Hematopoietic multipotent progenitor cell treated with erythropoietin and hydrocortisone succinate and interleukin-3 and kit ligand, for 8 days (in vitro differentiated cells): ENCODE results near the gene MAPK12.

Source experiments
- DNase-seq: peaks from one replicate; pipeline ENCODE4 v3.0.0-alpha.2; 2015

The MAPK12 gene

DNA sequence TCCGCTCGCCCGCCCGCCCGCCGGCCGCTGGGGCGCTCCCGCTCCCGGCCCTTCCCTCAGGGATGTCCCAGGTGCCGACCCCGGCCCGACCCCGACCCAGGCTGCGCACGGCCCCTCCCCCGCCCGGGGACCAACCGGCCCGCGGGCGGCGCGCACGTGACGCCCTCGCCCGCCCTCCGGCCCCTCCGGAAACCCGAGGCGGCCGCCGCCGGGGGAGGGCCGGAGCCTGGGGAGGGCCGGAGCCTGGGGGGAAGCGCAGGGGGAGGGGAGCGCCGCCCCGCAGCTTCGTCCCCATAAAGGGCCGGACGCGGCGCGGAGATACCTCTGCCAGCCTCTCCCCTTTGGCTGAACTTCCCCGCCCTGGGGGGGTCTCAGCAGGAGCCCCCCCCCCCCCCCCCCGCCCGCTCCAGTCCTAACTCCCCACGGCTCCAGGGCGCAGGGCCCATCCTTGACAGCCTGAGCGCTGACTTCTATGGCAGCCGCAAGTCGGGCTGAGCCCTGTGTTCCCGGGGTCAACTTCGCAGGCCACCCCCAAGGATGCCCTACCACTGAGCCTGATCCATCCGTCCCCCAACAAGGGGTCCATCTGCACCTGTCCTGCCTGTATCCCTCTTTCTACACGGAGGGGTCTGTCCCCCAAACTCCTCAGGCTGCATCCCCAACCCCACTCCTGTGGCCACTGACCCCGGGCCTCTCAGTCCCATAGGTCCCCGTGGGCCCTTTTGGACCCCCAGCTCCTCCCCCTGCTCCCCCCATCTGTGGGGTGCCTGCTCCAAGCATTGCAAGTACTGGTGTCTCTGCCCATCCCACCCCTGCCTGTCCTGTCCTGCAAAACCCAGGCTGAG, at the start of gene MAPK12:
TSS of gene MAPK12 (minus strand) at position 69 of the 845 bp plus-strand sequence. CDS start 174 bp downstream, outside the sequence.
- DNase-seq: no peak

DNA sequence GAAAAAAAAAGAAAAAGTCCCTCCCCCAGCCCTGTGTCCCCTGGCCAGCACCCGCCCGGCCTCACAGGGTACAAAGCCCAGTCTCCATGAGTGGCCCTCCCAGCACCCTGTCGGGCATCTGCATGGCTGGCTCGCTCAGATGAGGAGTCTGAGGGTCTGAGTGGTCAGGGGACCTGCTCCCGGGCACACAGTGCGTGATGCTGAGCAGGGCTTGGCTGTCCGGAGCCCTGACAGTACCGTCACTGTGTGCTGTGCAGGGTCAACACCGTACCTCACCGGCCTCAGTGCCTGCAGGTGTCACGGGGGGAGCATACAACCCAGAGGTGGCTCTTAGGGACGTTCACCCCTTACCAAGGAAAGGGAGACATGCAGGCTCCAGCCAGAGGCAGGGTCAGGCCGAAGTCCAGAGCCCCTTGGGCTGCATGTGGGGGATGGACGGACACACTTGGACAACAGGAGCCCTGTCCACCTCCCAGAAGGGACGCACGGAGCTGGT, 49.5 kb upstream of the MAPK12 start:
- no peak for DNase-seq

DNA sequence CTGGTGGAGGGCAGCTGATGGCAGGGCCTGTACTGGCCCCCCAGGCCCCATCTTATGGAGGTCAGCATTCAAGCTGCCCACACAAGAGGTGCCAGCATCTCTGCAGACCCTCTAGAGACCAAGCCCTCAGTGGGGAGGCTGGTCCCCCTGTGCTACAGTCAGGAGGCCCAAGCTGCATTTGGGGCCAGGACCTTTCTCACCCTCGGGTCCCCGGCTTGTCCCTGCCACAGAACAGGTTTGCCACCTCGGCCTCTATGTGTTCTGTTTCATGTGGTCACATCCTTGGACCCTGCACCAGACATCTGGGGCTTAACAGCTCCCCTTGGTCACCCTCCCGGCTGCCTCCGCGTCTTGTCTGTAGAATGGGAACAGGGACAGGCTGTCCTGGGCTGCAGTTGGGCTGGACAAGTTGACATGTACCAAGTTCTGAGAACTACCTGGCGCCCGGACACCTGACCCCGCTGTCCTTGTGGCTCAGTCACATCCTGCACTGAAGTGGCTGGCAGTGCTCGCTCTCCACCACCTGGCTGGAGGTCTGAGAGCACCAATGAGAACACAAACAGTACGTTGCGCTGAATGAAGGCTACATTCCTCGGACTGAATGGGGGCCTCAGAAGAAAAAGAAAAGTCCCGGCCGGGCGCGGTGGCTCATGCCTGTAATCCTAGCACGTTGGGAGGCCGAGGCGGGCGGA, 48.7 kb upstream of the MAPK12 start:
- no peak for DNase-seq

DNA sequence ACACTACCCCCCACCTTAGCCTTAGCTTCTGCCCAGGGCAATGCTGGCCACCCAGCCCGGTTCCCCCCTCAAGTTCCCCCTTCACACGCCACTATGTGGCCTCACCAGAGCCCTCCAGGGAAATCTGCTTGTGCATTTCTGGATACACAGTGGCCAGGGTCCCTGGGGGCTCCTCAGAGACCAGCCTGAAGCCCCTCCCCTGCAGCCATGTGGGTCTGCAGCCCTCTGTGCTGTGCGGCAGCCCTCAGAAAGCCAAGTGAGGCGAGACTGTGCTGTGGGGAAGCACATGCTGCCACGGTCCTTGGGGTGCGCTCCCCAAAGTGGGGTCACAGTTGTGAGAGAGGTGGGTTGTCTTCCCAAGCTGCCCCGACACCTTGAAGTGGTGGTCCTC, 48.1 kb upstream of the MAPK12 start:
- no peak for DNase-seq

DNA sequence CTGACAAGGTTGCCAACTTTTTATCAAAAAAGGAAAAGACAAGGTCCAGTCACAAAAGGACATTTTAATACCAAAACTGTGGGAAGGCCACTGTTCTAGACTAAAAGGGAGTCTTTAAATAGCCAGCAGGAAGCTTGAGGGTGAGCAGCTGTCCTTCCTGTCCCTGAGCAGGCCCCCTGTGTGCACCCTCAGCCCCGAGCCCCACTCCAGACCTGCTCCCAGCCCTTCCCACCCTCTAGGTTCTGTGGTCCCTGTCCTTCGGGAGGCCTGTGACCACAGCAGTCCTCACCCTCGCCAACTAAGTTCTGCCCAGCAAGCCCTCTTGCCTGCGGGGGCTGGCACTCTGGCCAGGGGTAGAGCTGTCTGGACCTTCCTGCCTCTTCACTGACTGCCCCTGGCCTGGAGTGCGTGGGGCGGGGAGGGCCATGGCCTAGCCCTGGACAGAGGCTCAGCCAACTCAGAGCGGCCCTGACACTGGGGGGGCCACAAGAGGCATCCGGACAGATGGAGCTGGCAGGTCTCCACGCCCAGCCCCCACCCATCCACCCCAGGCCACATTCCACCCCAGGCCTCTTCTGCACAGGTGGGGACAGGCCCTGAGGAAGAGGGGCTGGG, 47.6 kb upstream of the MAPK12 start:
- DNase-seq: no peak

DNA sequence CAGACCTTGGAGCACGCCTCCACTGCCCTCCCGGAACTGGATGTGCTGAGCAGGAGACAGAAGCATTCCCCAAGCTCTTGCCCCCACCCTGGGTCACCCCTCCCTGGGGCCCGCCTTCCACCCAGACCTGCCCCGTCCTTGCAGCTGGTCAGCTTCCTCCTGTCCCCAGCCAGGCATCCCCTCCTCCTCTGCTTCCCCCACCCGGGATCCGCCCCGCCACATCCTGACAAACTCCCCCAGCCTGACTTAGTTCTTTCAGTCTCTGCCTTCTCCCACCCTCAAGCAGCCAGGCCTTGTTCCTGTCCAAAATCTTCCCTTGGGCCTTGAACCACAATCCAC, 47.1 kb upstream of the MAPK12 start:
- DNase-seq: no peak

DNA sequence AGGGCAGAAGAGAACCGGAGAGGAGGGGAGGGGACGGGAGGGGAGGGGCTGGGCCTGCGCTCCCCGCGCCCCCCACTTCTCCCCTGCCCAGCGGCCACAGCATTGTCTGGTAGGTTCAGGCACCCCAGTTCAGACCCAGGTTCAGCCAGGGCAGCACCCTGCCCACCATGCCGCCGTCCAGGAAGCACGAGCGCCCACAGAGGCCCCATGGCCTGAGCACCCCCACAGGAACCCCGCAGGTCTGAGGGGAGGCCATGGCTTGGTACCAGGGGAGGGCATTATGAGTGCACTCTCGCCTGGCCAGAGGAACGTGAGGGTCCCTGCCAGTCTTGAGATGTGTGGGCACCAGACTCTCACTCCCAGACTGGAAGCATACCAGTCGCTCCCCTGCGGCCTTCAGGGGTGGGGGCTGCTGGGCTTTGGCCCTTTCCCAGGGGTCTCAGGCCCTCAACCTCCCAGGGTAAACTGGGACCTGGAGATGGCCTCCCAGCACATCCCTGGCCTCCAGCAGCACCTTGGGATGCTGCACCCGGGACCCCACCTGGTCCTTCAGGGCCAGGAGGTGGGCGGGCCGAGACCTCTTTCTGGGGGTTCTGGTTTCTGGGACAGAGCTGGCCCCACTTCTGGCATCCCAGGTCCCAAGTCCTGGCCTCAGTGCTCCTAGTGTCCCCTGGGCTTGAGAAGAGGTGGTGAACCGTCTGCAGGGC, 46.6 kb upstream of the MAPK12 start:
- no peak for DNase-seq

DNA sequence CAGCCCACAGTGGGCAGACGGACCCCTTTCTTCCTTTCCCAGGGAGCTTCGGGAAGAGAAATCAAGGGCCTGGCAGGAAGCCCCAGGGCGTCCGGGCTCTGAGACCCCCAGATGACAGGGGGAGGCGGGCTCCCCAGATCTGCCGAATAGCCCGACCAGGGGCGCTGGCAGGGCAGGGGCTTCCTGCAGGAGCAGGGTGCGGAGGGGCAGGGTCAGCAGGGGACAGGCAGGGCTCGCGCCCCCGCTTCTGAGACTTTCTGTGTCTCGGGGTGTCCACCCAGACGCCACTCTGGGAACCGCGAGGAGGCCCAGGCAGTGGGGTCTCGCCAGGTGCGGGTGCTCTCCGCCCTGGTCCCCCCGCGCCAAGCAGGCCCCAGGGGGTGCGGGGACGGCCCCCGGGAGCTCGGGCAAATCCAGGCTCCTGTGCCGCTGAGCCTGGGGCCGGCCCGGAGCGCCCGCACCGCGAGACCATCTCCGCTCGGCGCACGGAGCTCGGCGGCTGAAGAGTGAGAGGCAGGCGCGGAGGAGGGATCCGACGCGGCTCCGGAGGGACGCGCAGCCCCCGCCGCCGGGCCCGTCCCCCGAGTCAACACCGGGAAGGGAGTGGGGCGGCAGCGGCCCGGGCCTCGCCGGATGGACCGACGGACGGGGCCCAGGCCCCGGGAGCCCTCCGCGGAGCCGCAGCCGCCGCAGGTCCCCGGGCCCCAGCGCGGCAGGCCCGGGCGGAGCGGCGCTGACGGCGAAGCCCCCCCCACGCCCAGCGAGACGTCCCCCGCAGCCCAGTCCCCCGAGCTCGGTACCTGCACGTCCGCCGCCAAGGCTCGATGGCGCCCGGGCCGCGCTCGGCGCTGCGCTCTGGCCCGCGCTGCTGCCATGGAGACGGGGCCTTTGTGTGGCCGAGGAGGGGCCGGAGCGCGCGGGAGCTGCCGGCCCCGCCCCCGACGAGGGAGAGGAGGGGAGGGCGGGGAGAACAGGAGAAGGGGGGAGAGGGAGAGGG, 45.6 kb upstream of the MAPK12 start, which contains the start of gene PLXNB2:
TSS of gene PLXNB2 (minus strand) at position 894 of the 997 bp plus-strand sequence. CDS start 17,062 bp downstream, outside the sequence.
- peak; percentile 65 for DNase-seq

DNA sequence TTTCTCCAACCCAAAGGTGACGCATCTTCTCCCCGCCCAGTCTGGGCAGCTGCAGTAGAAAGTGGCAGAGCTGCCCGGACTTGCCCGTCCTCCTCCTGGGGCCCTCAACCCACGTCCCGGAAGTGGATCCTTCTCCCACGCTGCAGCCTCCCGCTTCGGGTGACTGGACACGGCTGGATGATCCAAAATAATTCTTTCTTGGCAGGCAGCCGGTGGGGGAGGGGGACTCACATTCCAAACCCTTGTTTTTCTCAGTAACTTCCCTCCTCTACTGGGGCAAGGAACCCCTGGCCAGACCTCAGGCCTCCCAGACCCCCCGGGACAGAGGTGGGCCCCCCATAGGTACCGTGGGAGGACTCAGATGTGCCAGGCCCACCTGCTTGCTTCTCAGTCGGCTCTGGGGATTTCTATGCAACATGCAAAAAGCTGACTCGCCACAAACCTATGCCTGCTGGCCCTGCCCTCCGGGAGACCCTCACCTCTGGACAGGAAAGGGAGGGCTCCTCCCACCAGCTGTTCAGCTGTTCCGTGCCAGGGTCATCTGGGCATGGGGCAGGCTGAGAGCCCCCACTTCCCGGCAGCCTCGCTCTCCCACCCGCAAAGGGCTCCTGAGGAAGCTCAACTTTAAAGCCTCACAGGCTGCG, 44.6 kb upstream of the MAPK12 start:
- peak; percentile 66 for DNase-seq

DNA sequence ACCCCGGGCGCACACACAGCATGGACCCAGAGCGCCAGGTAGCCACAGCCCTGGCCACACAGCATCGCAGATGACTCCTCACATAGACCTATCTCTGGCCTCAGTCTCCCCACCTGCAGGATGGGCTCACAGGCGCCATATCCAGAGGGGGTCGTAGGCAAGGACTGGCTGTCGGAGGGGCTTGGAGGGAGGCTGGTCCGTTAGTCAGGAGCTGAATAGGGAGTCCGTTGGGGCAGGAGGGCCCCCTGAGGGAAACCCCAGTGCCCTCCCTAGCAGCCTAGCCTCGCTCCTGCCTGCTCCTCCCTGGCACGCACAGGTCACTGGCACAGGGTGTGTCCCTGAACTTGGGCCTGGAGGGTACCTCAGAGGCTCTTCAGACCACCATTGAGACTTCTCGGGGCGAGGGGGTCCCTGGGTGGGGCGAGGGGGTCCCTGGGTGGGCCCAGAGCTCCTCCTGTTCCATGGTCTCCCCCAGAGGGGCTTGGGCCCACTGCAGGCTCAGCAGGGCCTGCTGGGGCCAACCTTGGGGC, 44.0 kb upstream of the MAPK12 start:
- no peak for DNase-seq

DNA sequence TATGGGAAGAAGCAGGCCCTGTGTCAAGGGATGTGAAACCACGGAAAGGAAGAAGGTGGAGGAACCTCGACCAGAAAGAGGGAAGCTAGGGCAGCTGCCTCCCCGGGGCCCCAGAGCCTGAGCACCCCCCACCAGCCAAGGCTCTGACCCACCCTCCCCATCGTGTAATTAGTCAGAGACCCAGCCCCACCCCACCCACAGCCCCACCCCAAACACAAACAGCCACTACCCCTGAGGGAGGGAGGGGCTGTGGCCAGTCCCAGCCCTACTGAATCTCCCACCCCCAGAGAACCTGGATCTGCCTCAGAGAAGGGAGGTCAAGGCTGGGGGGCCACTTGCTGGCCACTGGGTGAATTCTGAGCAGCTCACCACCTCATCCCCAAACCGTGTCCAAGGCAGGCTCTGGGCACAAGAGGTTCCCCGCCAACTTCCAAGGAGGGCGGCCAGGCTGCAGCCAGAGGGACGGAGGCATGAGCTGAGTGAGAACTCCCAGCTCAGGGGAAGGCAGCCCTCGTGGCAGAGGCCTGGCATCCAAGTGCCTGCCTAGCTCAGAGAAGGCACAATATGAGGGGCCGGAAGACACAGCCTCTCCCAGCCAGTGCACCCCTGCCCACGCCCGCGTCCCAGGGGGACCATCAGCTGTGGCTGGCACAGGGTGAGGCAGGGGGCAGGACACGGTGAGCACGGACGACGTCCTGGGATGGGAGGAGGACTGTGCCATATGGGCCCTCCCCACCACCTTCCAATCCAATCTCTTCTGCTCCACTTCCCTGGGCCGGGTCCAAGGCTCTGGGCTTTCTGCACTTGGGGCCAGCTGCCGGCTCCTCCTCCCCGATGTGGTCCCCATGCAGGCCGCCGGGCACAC, 43.3 kb upstream of the MAPK12 start:
- no peak for DNase-seq

DNA sequence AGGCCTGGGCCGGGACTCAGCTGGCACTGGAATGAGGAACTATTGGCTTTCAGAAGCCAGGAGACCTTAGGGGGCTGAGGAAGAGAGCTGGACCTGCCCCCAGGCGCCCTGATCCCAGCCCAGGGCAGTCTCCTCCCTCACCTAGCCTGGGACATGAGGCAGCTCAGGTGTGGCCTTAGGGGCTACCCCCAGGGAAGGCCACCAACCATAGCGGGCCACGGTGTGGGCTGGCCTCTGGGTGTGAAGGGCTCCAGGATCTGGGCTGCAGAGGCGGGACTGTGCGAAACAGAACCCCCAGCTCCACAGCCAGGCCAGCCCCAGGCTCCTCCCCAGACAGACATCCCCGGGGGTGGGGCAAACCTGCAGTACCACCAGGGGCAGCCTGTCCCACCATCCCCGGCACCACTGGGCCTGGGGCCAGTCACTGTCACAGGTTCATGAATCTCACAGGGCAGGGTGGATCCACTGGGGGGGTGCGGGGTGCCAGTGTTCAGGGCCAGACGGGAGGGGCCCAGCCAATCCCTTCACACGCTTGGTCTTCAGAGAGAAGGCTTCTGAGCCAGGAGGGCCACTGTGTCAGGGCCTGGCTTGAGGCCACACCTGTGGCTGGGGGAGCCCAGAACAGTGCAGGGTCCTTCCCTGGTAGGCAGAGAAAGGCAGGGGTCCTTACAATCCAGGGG, 42.5 kb upstream of the MAPK12 start:
- DNase-seq: no peak

DNA sequence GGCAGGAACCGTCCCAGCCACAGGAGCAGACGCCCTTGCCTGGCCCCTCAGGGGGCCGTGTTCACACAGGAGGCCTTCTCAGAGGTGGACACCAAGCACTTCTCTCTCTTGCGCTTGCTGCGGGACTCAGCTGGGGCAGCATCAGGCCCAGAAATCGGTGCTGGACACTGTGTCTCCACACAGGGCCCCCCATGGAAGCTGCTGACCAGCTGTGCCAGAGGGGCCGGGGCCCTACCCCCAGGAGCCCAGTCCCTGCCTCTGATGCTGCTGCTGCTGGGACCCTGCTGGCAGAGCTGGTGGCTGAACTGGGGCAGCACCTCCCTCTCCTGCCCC, 42.0 kb upstream of the MAPK12 start:
- DNase-seq: no peak

DNA sequence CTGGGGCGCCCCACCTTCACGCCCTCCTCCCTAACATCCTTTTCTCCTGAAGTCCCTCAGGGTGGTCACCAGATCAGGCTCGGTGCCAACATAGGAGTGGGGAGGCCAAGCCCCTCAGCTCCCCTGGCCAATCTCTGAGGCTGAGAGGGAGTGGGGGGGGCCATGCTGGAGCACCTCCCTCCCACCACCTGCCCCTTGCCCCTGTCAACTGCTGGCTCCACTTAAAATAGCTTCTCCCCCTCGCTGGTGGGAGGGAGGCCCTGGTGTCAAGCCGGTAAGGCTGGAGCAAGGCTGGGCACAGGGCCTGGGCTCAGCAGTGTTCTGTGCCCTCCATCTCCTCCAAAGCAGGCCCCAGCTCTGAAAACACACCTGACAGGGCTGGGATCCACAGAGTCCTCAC, 41.1 kb upstream of the MAPK12 start:
- DNase-seq: no peak

DNA sequence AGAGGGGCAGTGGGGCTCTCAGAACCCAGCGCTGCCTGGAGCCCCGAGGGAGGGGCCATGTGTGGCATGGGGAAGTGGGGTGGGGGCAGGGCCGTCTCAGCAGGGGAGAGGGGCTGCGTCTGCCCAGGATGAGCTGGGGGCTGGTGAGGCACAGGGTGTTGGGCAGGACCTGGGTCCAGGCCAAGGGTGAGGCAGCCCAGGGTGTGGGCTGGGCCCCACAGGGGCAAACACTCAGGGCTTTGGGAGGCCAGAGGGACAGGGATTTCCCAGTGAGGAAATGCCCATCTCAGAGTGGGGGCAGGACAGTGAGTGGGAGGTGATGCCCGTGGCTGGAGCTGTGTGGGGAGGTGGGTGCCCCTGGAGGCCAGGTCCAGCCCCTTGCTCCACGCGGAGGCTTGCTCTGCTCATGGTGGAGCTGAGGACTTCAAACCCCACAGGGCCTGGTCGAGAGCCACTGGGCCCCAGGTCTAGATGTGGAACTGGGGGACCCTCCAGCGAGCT, 40.6 kb upstream of the MAPK12 start:
- no peak for DNase-seq

DNA sequence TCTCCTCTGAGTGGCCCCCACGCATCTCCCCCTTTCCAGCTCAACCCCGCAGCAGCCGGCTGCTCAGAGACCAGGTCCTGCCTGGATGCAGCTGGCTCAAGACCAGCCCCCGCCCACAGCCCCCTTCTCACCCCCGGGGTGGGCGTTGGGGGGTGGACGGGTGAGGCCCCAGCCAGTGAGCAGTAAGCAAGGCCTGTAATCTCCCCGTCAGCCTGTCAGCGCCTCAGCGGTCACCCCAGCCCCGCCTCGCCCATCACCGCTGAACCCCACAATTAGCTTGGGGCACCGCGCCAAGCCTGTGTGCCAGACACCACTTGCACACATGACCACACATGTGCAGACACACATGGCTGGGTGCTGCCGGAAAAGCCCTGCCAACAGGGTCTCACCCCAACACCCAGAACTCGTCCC, 40.1 kb upstream of the MAPK12 start:
- peak; percentile 11 for DNase-seq

DNA sequence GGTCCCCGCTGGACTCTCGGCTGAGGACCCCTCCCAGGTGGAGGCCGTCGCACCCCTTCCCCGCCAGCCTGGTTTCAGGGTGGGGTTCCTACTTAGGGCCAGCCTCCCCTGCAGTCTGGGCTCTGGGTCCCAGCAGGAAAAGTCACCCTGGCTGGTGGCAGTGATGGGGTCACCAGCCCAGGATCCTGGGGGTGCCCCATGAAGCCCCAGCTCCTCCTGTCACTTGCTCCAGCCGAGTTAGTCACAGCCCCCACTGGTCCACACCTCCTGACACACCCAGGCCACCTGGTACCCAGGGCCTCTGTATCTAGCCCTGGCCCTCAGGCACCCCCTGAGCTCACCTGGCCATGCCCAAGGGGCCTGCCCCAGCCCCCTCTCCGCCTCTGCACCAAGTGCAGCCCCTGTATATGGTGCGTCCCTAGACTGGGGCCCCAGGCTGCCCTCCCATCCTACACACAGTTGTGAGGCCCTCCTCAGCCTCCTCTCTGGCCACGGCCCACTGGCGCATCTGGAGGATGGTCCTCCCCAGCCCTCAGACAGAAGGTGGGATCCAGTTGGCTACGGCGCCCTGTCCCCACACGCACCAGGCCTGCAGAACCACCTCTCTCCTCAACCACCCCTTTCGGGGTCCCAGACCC, 39.3 kb upstream of the MAPK12 start:
- no peak for DNase-seq

DNA sequence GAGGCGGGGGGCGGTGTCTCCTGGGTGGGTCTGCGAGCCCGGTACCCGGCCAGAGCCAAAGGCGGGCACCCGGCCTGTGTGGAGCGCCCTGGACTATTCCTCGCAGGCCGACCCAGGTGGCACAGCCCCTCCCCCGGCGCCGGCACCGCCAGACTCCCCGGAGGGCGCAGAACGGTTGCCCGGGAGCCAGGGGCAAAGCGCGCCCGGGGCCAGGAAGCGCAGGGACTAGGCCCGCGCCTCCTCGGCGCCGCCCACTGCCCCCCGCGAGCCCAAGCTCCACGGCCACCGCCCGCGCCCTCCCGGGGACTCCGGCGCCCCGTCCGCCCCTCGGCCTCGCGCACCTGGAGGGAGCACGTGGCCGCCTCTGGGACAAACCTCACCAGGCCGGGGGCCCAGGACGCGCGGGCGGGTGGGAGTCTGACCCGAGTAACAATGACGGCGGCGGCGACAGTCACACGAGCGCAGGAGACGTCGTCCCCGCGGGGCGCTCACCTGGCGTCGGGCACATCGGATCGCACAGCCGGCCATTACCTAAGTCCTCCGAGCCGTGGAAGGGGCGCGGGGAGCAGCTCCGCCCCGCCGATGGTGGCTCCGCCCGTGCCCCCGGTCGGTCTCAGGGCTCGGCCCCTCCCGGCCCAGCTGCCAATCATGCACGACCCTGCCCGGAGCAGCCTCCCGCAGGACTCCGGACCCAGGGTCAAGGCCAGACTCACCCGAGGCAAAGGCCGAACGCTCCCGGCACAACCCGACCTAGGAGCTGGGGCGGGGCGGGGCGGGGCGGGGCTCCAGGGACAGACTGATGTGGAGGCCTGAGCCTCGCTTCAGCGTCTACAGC, 38.5 kb upstream of the MAPK12 start:
- DNase-seq: no peak
